Panc1 (cell line): ENCODE data around the gene GALNTL6. TPM values are rescaled to one million over a fixed set of nuclear protein-coding genes. Genes with fewer than 3 reads are reported as not detected.

ENCODE experiments used
- ATAC-seq: fragments of 200-7000 bp; cut with Tn5 transposase; 2 replicates; pipeline ENCODE4 v1.9.1; 2020; ENCODE audit warnings: mild to moderate bottlenecking, moderate library complexity
- BruUV-seq: library from RNA; stranded (reverse); fragments of 400-500 nt; replicated peaks from 2 replicates; lab custom pipeline; 2021; lab: Mats Ljungman, UMichigan
- CTCF ChIA-PET: fragments of 300-600 bp; sonication (Branson Sonifier 250); formaldehyde crosslinking; loops from one replicate; lab custom pipeline; 2022; ENCODE audit warnings: antibody characterized with exemption; lab: Charles Lee
- POLR2A ChIA-PET: fragments of 300-600 bp; sonication (Branson Sonifier 250); formaldehyde crosslinking; loops from one replicate; lab custom pipeline; 2022; ENCODE audit warnings: antibody characterized with exemption; lab: Charles Lee
- DNase-seq: peaks from one replicate; pipeline ENCODE4 v3.0.0-alpha.2; 2010; ENCODE audit warnings: low read depth, low spot score
- H3K27ac ChIP-seq: 2 replicates; pipeline ENCODE4 v1.5.1; 2011; ENCODE audit warnings: mild to moderate bottlenecking, low read length, inconsistent platforms
- H3K27me3 ChIP-seq: fragments of 200-500 bp; sonication (Bioruptor generic); 2 replicates; pipeline ENCODE4 v1.6.0; 2014; ENCODE audit warnings: low read length, inconsistent platforms; ENCODE audit not compliant: control insufficient read depth, insufficient read depth
- H3K36me3 ChIP-seq: fragments of 200-500 bp; sonication (Bioruptor generic); 2 replicates; pipeline ENCODE4 v1.5.1; 2014; ENCODE audit warnings: inconsistent platforms, mild to moderate bottlenecking, low read length, moderate library complexity; ENCODE audit not compliant: control insufficient read depth, insufficient read depth
- H3K4me1 ChIP-seq: 2 replicates; pipeline ENCODE4 v1.5.1; 2011; ENCODE audit warnings: inconsistent platforms, mild to moderate bottlenecking, low read length, moderate library complexity; ENCODE audit not compliant: control insufficient read depth, insufficient read depth
- H3K4me3 ChIP-seq, 2 experiments: 2 replicates each; pipeline ENCODE4 v1.5.1; 2011 to 2012; ENCODE audit warnings: low read depth in 2 of 2, low read length in 2 of 2, mild to moderate bottlenecking in 2 of 2, inconsistent platforms in 1 of 2, moderate library complexity in 1 of 2
- H3K9me3 ChIP-seq: fragments of 200-500 bp; sonication (Bioruptor generic); 2 replicates; pipeline ENCODE4 v1.5.1; 2014; ENCODE audit warnings: low read depth, mild to moderate bottlenecking, inconsistent platforms, low read length, moderate library complexity; ENCODE audit not compliant: control insufficient read depth, insufficient read depth
- POLR2AphosphoS5 ChIP-seq: IDR thresholded peaks from 2 replicates; pipeline ENCODE4 v1.6.1; 2012; ENCODE audit warnings: mild to moderate bottlenecking, low read depth, low read length, moderate library complexity
- SIN3A ChIP-seq: IDR thresholded peaks from 2 replicates; pipeline ENCODE4 v1.6.1; 2012; ENCODE audit warnings: low read depth, mild to moderate bottlenecking, low read length, moderate library complexity, borderline replicate concordance; ENCODE audit not compliant: insufficient read depth
- TCF7L2 ChIP-seq: IDR thresholded peaks from 2 replicates; pipeline ENCODE4 v1.6.1; 2011; ENCODE audit warnings: mild to moderate bottlenecking, low read depth, low read length, inconsistent platforms
- in situ Hi-C: cut with HindIII; loops from 2 replicates; pipeline ENCODE4 v1.10.0; 2016; ENCODE audit warnings: low sequenced_read_pairs, low pct_unique_long_range_greater_than_20kb
- intact Hi-C: fragments of 100-400 bp; cut with micrococcal nuclease; formaldehyde crosslinking; loops from one replicate; pipeline ENCODE4 v1.10.0; 2022; ENCODE audit not compliant: unreplicated experiment
- total RNA-seq: library from RNA; stranded (reverse); gene quantifications from one replicate; pipeline ENCODE4 v1.2.1, GENCODE V29; 2021; ENCODE audit not compliant: unreplicated experiment
- TF ChIP-seq, protein P1 (sequence below): fragments of 450-650 bp; IDR thresholded peaks from 2 replicates; pipeline ENCODE4 v1.5.1; 2017; ENCODE audit warnings: mild to moderate bottlenecking
- TF ChIP-seq, protein P2 (sequence below), 2 experiments: IDR thresholded peaks; 2 replicates each; pipeline ENCODE4 v1.6.1; 2011 to 2012; ENCODE audit warnings: low read depth in 2 of 2, control low read depth in 1 of 2, low read length in 1 of 2, mild to moderate bottlenecking in 1 of 2, moderate library complexity in 1 of 2; ENCODE audit not compliant: insufficient read depth in 1 of 2

GALNTL6 gene
- total RNA-seq, 1 experiment from 2014 or later: not detected

DNA sequence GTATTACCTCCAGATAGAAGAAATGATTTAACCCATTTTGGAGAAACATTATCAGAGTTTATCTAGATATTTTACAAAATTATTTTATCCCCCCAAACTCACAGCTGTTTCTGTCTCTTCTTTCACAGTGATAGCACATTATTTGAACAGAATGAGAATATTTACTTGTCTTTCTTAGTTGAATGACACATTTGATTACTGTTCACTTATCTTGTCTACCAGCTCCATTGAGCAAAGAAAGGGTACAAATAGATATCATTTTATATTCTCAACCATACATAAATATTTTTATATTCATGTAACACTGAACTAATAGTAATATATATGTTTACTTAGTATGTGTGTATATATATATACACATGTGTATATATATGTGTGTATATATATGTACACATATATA, 364.2 kb downstream of the GALNTL6 start:
- intact Hi-C loops: no loop called here
- H3K9me3 ChIP-seq: no peaks in the 10 kb centered on the region
- H3K36me3 ChIP-seq: no peaks in the 10 kb centered on the region
- TF ChIP-seq POLR2AphosphoS5: no peak
- no peak for TF ChIP-seq TCF7L2
- TF ChIP-seq SIN3A: no peak
- TF ChIP-seq, protein P1, sequence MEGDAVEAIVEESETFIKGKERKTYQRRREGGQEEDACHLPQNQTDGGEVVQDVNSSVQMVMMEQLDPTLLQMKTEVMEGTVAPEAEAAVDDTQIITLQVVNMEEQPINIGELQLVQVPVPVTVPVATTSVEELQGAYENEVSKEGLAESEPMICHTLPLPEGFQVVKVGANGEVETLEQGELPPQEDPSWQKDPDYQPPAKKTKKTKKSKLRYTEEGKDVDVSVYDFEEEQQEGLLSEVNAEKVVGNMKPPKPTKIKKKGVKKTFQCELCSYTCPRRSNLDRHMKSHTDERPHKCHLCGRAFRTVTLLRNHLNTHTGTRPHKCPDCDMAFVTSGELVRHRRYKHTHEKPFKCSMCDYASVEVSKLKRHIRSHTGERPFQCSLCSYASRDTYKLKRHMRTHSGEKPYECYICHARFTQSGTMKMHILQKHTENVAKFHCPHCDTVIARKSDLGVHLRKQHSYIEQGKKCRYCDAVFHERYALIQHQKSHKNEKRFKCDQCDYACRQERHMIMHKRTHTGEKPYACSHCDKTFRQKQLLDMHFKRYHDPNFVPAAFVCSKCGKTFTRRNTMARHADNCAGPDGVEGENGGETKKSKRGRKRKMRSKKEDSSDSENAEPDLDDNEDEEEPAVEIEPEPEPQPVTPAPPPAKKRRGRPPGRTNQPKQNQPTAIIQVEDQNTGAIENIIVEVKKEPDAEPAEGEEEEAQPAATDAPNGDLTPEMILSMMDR: no peak
- TF ChIP-seq, protein P2, sequence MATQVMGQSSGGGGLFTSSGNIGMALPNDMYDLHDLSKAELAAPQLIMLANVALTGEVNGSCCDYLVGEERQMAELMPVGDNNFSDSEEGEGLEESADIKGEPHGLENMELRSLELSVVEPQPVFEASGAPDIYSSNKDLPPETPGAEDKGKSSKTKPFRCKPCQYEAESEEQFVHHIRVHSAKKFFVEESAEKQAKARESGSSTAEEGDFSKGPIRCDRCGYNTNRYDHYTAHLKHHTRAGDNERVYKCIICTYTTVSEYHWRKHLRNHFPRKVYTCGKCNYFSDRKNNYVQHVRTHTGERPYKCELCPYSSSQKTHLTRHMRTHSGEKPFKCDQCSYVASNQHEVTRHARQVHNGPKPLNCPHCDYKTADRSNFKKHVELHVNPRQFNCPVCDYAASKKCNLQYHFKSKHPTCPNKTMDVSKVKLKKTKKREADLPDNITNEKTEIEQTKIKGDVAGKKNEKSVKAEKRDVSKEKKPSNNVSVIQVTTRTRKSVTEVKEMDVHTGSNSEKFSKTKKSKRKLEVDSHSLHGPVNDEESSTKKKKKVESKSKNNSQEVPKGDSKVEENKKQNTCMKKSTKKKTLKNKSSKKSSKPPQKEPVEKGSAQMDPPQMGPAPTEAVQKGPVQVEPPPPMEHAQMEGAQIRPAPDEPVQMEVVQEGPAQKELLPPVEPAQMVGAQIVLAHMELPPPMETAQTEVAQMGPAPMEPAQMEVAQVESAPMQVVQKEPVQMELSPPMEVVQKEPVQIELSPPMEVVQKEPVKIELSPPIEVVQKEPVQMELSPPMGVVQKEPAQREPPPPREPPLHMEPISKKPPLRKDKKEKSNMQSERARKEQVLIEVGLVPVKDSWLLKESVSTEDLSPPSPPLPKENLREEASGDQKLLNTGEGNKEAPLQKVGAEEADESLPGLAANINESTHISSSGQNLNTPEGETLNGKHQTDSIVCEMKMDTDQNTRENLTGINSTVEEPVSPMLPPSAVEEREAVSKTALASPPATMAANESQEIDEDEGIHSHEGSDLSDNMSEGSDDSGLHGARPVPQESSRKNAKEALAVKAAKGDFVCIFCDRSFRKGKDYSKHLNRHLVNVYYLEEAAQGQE (IDR thresholded peaks at IDR 0.05; ENCODE audit: insufficient read depth in 1 of 2, low read depth in 2 of 2, low read length in 1 of 2): no peak
- POLR2A ChIA-PET: no interaction called here
- DNase-seq (no peak), ATAC-seq (no peak)
- H3K27ac ChIP-seq: no peak overlapping the region
- CTCF ChIA-PET: no interaction called here
- H3K4me3 ChIP-seq: no peak overlapping the region
- H3K4me1 ChIP-seq: no peaks in the 10 kb centered on the region
- no TSS peak for BruUV-seq
- in situ Hi-C loops: no loop called here
- H3K27me3 ChIP-seq: no peaks in the 10 kb centered on the region

DNA sequence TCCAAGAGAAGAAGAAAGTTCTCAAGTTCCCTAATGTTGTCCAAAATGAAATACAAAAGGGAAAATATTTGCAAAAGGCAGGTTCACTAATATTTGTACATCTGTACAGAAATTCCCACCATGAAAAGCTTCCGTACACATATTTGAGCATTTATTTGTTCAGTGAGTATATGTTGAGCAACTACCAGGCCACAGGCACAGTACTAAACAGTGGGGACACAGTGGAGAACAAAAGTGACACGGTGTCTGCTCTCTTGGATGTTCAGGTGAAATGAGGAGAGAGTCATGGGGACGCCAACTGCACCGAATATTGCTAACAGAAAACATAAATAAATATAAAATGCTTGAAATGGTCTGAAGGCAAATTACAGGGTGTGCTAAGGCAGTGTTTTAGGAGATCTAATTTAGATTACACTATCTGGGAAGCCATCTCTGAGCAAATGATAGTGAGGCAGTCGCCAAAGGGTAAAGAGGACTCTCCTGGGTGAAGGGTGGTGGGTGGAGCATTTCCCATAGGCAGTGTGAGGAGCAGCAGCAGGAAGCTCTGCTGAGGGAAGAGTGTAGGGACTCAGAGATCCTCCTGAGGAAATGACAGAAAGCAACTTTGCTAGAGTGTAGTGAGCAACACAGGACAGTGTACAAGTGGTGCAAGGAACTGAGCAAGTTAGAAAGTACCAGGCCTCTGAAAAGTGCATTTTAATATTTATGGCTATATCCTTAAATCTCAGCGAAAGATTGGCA, 375.2 kb downstream of the GALNTL6 start:
- Histone ChIP-seq H3K27ac (no peak overlapping the region), H3K4me1 (no peaks in the 10 kb centered on the region), H3K4me3 (no peak overlapping the region), H3K27me3 (no peaks in the 10 kb centered on the region), H3K36me3 (no peaks in the 10 kb centered on the region), H3K9me3 (no peaks in the 10 kb centered on the region)
- DNase-seq: no peak
- TF ChIP-seq, protein P2 (IDR thresholded peaks at IDR 0.05; ENCODE audit: insufficient read depth in 1 of 2, low read depth in 2 of 2, low read length in 1 of 2): no peak
- TF ChIP-seq SIN3A (no peak), POLR2AphosphoS5 (no peak), TCF7L2 (no peak)
- TF ChIP-seq, protein P1: no peak
- in situ Hi-C loops: no loop called here
- POLR2A ChIA-PET: no interaction called here
- CTCF ChIA-PET: no interaction called here
- intact Hi-C loops: no loop called here
- no peak for ATAC-seq
- no TSS peak for BruUV-seq
